ENCODE results near the gene SLAMF1. TPM values are rescaled to one million over a fixed set of nuclear protein-coding genes. Genes with fewer than 3 reads are reported as not detected.

The SLAMF1 gene
- total RNA-seq, 1 donor from 2014 or later = not detected

DNA sequence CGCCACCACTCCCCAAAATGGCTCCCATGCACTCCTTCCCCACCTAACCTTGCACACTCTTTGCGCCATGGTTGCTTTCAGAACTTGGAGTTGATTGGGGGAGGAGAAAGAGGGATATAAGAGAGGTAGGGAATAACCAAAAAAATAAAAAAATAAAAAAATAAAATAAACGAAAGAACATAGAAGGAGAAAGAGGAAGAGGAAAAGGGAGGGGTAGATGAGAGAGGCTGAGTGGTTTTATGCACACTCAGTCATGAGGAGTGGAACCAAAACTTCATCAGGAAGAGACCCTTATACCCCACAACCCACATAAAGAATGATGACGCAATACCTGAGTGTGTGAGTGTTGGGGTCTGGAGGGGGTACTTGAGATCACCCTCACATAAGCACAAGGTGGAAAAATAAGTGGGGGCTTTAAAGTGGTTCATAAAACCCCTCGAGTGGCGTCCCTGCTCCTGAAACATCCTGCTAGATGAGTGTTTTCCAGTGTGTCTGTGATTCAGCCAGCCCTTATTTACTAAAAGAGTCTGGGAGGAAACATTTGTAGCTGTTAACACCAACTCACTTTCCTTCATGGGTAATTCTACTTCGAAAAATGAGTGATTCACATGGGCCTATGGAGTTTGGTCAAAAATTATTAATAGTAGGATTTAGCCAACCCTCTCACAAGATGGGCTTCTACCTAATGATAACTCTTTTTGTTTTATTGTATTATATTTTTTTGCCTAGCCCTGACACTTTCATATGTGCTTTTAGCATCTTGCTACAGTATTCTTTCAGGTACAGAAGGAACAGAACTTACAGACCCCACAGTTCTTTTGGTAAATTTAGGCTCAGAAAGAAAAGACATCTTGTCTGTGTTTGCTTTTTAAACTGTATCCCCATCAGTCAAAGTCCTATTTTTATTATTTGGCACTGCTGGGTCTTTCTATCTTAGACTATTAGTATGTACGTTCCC lies 5.2 kb downstream of the SLAMF1 start:
- Mint-ChIP-seq H3K4me1 (no peaks in the 10 kb centered on the region), H3K27ac (ENCODE audit: unreplicated experiment) (no peak overlapping the region), H3K27me3 (ENCODE audit: low read depth) (no peaks in the 10 kb centered on the region), H3K36me3 (ENCODE audit: low read depth) (no peaks in the 10 kb centered on the region), H3K9me3 (no peaks in the 10 kb centered on the region), H3K4me3 (no peak overlapping the region)
- DNase-seq (ENCODE audit: low read depth, low spot score) = no peak
- TF ChIP-seq, protein P1, sequence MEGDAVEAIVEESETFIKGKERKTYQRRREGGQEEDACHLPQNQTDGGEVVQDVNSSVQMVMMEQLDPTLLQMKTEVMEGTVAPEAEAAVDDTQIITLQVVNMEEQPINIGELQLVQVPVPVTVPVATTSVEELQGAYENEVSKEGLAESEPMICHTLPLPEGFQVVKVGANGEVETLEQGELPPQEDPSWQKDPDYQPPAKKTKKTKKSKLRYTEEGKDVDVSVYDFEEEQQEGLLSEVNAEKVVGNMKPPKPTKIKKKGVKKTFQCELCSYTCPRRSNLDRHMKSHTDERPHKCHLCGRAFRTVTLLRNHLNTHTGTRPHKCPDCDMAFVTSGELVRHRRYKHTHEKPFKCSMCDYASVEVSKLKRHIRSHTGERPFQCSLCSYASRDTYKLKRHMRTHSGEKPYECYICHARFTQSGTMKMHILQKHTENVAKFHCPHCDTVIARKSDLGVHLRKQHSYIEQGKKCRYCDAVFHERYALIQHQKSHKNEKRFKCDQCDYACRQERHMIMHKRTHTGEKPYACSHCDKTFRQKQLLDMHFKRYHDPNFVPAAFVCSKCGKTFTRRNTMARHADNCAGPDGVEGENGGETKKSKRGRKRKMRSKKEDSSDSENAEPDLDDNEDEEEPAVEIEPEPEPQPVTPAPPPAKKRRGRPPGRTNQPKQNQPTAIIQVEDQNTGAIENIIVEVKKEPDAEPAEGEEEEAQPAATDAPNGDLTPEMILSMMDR (conservative IDR thresholded peaks at IDR 0.05) = no peak

DNA sequence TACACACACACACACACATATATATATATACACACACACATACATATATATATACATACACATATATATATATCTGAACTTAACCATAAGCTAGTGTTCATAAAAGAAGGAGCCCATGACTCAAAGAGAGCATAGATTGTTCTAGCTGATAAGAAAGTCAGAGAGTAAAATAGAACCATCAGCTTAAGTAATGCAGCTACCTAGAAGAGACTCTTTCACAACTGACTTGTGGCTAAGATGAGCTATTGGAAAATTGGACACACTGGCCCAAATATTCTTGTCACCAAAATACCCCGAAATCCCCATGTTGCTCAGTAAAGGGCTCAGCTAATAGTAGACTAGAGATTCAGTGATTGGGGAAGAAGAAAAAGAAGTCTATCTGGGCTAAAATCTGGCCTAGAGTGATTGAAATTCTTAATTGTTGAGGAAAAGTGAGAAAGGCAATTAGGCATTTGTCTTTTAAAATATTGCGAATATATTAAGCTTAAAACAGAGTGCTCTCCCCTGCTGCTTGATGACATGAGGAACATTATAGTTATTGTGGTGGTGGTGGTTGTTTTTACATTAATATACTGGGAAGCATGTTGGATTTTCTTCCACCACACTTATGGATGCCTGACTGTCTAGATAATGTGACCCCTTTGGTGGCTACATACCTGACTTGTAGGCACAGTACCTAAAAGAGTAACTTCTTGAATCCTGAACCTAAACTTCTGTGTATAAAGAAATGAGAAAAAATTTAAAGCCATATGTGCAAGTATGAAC lies 6.3 kb downstream of the SLAMF1 start:
- DNase-seq (ENCODE audit: low read depth, low spot score) = no peak
- TF ChIP-seq, protein P1 (conservative IDR thresholded peaks at IDR 0.05) = no peak
- H3K27ac Mint-ChIP-seq (ENCODE audit: unreplicated experiment) = no peak overlapping the region
- no peaks in the 10 kb centered on the region for H3K27me3 Mint-ChIP-seq (ENCODE audit: low read depth)
- no peaks in the 10 kb centered on the region for H3K9me3 Mint-ChIP-seq
- no peak overlapping the region for H3K4me3 Mint-ChIP-seq
- H3K36me3 Mint-ChIP-seq (ENCODE audit: low read depth) = no peaks in the 10 kb centered on the region
- no peaks in the 10 kb centered on the region for H3K4me1 Mint-ChIP-seq

DNA sequence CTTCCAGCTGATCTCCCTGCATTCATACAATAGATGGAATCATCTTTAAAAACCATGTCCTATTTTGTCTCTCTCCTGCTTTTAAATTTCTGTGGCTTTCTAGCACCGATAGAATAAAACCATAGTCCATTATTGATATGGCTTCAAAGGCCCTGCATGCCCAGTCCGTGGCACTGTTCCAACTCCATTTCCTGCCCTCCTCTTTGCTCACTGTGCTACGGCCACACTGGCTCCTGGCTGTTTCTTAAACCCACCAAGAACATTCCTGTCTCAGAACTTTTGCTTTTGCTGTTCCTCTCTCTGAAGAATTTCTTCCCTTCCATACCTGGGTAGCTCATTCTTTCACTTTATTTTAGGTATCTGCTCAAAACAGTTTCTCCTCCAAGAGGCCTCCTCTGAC lies 7.2 kb downstream of the SLAMF1 start:
- TF ChIP-seq, protein P1 (conservative IDR thresholded peaks at IDR 0.05) = no peak
- H3K4me1 Mint-ChIP-seq = no peaks in the 10 kb centered on the region
- H3K4me3 Mint-ChIP-seq = no peak overlapping the region
- no peaks in the 10 kb centered on the region for H3K9me3 Mint-ChIP-seq
- no peaks in the 10 kb centered on the region for H3K36me3 Mint-ChIP-seq (ENCODE audit: low read depth)
- no peak overlapping the region for H3K27ac Mint-ChIP-seq (ENCODE audit: unreplicated experiment)
- no peaks in the 10 kb centered on the region for H3K27me3 Mint-ChIP-seq (ENCODE audit: low read depth)
- no peak for DNase-seq (ENCODE audit: low read depth, low spot score)

DNA sequence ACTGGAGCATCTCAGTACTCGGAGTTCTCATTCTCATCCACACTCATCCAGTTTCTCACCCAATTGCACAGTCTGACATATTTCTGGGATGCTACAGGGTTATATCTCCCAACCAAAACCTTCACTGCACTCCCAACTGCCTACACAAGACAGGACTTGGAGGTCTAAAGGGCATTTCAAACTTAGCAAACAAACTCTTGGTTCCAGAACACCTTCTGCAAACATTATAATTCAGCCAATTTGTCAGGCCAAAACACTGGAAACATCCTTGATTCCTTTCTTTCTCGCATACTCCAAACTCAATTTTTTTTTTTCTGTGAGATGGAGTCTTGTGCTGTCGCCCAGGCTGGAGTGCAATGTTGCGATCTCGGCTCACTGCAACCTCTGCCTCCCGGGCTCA lies 7.9 kb downstream of the SLAMF1 start:
- TF ChIP-seq, protein P1 (conservative IDR thresholded peaks at IDR 0.05) = no peak
- DNase-seq (ENCODE audit: low read depth, low spot score) = no peak
- H3K27ac Mint-ChIP-seq (ENCODE audit: unreplicated experiment) = no peak overlapping the region
- no peaks in the 10 kb centered on the region for H3K36me3 Mint-ChIP-seq (ENCODE audit: low read depth)
- H3K4me1 Mint-ChIP-seq = peaks cover under 1% of the 10 kb centered on the region
- H3K4me3 Mint-ChIP-seq = no peak overlapping the region
- H3K9me3 Mint-ChIP-seq = no peaks in the 10 kb centered on the region
- H3K27me3 Mint-ChIP-seq (ENCODE audit: low read depth) = no peaks in the 10 kb centered on the region

DNA sequence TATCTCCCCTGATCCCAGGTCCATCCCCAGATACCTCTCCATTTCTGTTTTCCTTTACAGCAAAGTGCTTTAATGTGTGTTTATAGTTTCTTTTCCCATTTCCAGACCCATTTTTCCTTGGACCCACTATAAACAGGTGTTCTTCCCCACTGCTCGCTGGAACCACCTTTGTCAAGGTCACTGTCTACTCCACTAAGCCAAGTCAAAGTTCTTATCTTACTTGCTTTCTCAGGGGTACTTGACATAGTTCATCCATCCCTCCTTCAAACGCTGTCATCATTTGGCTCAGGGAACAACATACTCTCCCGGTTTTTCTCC lies 8.3 kb downstream of the SLAMF1 start:
- TF ChIP-seq, protein P1 (conservative IDR thresholded peaks at IDR 0.05) = no peak
- Mint-ChIP-seq H3K27ac (ENCODE audit: unreplicated experiment) (no peak overlapping the region), H3K9me3 (no peaks in the 10 kb centered on the region), H3K27me3 (ENCODE audit: low read depth) (no peaks in the 10 kb centered on the region), H3K4me3 (no peak overlapping the region), H3K36me3 (ENCODE audit: low read depth) (no peaks in the 10 kb centered on the region), H3K4me1 (peaks cover 5% of the 10 kb centered on the region)
- DNase-seq (ENCODE audit: low read depth, low spot score) = no peak

Measured in neural crest cell (in vitro differentiated cells).